Activated CD4-positive, alpha-beta T cell treated with anti-CD3 and anti-CD28 coated beads, Interleukin-2, Interleukin-6, amounts not matched to agents 100 ng/mL and 50 ng/mL, durations not matched to agents 16 hours and 8 hours (primary cell): Measurements from ENCODE around the gene IVNS1ABP.
"Not testable (repeated sequence)": the region's sequence is repeated elsewhere in the genome, so short reads cannot be mapped to it uniquely, and the experiment has no call there.

Source experiments
- DNase-seq: peaks from one replicate; pipeline ENCODE4 v3.0.0-alpha.2; 2020

IVNS1ABP gene

DNA sequence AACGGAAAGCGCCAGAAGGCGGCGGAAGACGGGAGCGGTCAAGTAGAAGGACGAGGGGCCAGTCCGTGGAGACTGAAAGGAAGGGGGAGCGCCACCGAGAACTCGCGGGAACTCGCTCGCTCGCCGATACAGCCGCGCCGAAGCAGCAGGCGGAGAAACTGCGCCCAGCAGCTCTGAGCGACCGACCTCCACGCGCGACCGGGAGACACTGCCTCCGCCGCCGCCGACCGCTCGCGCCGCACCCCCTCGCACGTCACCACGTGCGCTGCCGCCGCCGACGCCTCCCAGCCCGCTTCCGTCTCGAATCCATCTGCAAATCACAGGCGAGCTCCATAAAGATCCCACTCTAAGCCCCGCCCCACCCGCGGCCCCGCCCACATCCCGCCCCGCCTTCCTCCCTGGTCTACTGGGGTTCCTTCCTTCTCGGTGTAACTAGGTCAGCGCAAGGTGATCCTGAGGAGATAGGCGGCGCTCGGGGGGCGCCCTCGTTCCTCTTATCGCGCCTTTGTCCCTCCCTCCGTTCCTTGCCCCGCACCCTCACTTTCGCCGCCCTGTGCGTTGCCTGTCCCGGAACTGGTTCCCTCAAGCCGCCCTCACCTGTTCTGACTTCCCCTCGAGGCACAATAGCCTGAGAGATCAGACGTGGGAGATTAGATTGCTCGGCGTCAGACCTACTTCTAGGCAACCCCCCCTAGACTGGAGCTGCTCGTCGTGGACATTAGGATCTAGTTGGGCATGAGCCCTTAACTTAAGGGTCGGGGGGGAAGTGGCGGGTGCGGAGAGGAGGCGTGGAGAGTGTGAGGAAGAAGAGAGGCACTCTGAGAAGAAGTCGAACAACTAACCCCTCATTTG lies at the start of gene IVNS1ABP:
Gene IVNS1ABP (minus strand): TSS at position 210 of the 852 bp plus-strand sequence. CDS start 7,750 bp downstream, outside the sequence.
- peak; percentile 96 for DNase-seq

DNA sequence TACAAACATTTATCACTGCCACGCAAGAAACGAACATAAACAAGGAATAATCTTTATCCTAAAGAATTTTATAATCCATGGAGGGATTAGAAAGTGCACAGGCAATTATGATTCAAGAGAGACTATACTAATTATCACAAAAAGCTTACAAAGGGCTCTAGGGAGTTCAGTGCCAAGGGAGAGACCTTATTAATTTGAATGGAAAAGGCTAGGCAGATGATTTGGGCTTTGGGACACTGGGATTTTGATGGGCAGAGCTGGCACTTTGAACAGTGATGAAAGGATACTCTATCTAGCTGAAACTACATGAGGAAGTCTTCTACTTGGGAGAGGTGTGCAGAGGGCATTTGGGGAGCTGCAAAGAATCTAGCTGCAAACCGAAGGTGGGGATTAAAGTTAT lies 48.9 kb upstream of the IVNS1ABP start:
- DNase-seq: no peak

DNA sequence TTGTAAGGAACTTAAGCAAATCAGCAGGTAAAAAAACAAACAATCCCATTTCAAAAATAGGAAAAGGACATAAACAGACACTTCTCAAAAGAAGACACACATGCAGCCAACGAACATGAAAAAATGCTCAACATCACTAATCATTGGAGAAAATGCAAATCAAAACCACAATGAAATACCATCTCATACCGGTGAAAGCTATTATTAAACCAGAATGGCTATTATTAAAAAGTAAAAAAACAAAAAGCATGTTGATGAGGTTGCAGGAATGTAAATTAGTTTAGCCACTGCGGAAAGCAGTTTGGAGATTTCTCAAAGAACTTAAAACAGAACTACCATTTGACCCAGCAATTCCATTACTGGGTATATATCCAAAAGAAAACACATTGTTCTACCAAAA lies 47.5 kb upstream of the IVNS1ABP start:
- not testable (repeated sequence) for DNase-seq

DNA sequence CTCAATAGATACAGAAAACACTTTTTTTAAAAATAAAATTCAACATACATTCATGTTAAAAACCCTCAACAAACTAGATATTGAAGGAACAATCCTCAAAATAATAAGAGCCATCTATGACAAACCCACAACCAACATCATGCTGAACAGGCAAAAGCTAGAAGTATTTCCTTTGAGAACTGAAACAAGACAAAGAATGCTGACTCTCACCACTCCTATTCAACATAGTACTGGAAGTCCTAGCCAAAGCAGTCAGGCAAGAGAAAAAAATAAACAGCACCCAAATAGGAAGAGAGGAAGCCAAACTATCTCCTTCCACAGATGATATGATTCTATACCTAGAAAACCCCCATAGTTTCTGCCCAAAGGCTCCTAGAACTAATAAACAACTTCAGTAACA lies 46.2 kb upstream of the IVNS1ABP start:
- no peak for DNase-seq

DNA sequence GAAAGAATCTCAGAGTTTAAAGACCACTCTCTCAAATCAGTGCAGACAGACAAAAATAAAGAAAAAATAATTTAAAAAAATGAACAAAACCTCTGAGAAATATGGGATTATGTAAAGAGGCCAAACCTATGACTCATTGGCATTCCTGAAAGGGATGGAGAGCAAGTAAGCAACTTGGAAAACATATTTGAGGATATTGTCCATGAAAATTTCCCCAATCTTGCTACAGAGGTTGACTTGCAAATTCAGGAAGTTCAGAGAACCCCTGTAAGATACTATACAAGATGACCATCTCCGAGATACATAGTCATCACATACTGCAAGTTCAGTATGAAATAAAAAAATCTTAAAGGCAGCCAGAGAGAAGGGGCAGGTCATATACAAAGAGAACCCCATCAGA lies 43.7 kb upstream of the IVNS1ABP start:
- no peak for DNase-seq

DNA sequence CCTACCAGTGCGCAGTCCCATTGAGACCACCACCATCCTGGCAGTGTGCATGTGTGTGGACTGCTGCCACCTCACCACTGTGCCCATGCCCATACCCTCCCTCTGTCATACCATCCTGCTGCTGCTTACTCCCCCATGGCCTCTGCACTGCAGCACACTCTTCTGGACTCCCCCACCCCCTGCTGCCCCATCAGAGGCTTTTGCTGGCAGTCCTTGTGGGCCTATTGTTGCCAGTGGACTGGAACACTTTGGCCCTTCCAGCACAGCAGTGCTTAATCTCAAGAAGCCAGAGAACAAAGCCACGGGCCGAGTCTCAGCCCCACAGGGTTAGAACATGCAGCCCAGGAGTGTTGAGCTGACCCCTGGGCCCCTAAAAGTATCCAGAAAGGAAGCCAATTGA lies 41.9 kb upstream of the IVNS1ABP start:
- DNase-seq: no peak

DNA sequence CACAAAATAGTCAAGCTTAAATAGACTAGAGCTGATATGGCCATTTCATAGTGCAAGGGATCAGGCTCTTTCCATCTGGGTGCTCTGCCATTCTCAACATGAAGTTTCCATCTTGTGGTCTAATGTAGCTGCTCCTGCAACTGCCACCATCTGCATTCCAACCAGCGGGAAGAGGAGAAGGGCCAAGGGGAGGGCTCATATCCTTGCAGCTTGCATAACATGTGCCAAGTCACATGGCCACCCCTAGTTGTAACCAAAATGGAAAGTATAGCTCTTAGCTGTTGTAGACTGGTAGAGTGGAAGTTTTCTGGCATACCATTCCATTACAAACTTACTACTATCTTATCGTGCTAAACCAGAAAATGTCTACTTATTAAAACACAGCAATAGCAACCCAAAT lies 38.9 kb upstream of the IVNS1ABP start:
- DNase-seq: no peak

DNA sequence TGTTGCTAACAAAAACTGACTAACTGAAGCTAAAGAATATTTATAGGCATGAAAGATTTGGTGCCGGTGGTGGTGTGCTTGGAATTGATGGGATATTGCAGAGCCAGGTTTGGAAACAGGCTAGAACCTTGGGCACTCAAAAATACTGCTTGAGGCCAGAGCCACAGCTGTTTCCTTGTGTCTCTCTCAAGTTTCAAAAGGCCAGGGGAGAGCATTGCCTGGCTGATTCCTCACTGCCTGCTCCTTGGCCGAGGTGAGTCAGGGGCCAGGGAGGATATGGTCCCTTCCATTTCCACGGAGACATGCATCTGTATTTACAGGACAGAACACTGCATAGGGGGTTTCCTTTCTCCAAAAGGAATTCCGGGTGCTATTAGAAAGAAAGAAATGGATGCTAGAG lies 36.1 kb upstream of the IVNS1ABP start:
- no peak for DNase-seq

DNA sequence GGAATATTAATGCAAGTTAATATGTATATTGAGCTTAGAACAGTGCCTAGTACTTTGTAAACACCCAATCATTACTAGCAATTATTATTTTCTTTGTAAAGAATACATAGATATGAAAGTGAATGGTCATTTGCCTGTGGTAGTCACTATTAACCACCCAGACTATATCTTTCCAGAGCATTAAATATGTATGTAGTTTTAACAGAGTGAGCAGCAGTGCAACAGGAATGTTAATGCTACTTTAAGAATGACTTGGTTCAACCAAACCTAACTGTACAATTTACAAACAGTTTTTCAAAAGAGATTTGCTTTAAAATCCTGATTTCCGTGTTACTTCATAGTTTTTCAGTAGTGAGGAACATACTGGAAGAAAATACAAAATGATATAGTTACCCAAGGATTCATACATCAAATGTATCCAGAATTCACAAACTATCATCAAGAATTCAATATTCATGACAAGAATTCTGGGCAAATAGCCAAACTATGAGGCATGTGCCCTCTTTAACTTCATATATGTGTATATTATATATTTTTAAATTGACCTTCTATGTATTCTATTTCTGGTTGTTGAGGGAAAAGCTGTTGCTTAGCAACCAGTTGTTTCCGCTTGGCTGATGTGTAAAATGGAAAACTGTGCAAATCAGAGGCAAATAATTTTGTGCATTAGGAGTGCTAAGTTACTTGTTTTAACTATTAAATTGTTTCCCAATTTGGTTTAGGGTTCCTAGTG lies 34.9 kb upstream of the IVNS1ABP start:
- DNase-seq: no peak

DNA sequence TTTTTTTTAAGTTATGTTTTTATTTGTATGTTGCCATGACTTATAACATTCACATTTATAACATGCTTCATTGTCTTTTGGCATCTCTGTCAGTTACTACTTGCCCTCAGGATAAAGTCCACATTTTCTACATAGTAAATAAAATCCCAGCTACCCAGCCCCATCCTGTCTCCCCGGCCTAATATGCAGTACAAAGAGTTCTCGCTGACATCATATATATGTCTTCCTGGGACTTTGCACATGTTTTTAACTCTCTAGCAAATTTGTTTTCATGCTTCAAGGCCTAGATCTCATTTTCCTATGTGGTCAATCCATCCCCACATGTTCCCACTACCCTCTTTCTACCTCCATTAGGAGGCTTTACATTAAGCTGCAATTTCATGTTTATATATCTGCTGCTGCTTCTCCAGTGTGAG lies 33.0 kb upstream of the IVNS1ABP start:
- no peak for DNase-seq

DNA sequence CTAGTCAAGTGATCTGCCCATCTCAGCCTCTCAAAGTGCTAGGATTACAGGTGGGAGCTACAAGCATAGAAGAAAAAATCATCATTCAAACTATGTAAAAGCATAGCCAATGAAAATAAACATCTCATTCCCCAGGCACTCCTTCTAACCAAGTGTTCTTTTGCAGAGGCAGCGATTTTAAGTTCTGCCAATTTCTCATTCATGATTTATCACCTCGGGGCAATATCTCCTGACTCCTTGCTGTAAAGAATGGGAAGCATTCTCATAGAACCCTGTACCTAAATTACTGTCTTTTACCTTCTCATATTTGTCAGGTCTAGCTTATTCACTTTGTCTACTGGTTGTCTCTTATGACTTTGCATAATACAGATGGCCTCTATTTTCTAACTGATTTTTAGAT lies 32.5 kb upstream of the IVNS1ABP start:
- DNase-seq: no peak

DNA sequence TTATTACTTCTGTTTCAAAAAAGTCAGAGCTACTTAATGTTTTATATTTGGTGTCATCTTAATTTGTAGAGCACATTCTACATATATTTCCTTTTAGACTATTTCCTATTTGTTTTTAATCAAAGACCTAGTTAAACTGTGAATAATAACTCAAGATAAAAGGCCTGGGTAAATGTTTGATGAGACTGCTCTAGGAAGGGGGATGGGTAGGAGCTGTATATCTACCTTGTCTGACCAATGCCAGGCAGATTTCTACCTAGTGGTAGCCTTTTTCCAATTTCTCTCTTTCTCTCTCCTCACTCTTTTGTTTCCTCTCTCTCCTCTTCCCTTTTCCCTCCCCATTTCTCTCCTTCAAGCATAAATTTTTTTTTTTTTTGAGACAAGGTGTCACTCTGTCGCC lies 31.9 kb upstream of the IVNS1ABP start:
- no peak for DNase-seq

DNA sequence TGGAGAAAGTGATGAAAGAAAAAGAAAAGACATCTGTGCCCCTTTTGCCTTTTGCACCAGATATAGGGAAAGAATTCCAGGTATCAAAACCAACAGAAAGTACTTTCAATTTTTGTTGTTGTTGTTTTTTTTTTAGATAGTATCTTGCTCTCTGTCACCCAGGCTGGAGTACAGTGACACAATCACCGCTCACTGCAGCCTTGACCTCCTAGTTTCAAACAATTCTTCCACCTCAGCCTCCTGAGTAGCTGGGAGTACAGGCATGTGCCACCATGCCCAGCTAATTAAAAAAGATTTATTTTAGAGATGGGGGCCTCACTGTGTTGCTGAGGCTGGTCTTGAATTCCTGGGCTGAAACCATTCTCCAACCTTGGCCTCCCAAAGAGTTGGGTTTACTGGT lies 31.3 kb upstream of the IVNS1ABP start:
- no peak for DNase-seq

DNA sequence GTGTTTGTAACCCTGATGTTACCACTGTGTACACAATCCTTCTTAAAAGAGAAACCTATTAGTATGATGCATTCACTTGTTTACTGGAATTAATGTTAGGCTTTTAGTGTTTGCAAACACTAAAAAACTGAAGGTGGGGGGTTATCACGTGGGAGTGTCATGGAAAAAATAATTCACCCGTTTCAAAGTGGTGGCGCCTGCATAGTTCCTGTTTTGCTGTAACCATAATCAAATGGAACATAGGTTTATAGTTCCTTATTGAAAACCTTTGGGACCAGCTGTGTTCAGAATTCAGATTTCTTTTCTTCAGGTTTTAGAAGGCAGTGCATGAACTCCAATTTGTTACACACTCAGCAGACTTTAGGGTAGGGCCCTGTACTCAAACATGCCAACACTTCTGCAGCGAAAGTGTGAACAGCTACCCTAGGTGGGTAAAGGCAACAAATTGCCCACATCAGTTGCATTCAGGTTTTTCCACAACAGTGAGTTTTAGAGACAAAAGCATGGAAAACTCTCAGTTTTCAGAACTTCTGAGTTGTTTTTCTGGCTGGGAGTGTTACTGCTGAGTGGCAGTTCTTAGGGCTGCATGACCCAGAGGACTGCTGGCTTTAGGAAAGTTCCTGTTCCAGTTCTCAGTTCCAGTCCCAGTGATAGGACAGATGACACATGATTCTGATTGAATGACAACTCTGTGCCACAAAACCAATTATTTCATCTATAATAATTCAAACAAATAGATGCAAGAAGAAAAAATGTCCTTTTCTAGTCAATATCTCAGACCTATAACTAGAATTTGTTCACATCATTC lies 29.1 kb upstream of the IVNS1ABP start:
- no peak for DNase-seq

DNA sequence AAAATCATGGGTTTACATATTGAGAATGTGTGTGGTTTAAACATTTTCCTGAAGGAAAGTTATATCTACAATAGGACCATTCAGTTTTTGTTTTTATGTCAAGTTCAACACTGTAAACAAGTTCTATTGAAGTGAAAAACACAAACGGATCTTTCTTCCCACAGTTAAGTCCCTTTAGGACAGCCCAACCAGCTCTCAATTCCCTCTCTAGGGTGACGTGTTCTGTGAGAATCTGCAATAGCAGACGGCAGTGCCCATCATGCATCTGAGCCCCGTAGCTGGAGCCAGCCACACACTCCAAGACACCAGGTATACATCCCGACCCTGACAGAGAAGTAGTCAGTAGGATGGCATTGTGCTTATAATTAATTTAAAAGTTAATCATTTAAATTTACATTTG lies 26.3 kb upstream of the IVNS1ABP start:
- no peak for DNase-seq

DNA sequence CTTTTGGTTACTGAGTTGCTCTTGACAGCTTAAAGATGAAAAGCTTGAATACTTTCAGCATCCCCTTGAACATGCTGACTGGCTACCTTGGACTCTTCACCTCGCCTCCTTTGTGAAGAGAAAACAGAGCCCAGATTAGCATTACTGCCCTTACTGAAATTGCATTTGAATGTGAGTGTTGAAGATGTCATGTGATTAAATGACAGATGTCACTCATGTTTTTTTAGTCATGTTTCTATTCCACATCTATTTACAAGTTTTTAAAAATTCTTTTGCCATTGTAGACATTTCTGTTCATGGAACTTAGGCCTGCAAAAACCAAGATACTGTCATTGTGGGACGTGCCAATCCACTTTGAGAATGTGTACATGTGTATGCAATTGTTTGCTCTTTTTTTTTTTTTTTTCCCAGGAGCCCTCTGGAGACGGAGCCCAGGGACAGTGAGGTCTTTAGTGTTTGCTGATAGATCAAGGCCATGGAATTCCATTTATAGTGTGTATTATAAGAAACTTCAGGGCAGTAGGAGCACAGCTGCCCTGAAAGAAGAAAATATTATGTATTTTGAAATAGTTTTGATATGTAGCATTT lies 25.7 kb upstream of the IVNS1ABP start:
- no peak for DNase-seq

DNA sequence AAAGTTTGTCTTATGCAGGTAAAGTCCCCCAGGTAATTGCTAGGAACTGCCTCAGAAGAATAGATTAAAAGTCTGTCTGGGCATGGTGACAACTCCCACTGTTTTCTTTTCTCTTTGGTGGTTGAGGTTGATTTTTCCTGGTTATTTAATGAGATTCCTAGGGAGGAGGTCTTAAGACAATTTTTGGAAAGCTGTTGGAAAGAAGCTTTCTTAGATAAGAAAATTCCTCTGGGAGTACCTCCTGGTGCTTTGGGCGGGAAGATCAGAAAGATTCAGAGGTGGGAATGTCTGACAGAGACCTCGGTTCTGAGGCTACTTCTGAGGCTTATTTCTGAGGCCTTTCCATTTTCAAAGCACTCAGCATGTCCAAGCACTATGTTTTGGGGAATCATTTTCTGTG lies 25.0 kb upstream of the IVNS1ABP start:
- DNase-seq: no peak

DNA sequence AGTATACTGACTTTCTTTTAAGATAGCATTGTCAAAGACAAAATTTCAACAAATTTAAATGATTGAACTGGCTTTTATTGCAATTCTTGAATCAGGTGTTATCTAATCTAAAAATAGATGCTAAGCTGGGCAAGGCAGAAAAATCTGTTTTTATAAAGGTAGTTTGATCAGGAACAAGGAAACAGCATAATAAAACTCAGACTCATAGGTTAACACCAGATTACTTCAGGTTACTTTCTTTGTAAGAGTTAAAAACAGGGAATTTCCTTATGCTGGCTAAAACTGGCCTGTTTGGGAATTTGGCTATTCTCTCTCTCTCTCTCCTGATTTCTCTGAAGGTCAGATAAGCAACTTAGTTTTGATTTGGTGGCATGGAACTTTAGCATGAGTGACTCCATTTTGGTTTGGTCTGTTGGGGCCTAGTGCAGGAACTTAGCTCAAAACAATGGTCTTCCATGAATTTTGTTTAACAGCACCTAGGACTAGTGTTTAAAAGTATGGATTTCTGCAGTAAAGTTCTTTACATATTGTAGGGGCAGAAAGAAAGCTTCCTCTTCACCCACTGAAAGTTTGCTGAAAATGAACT lies 24.2 kb upstream of the IVNS1ABP start:
- no peak for DNase-seq

DNA sequence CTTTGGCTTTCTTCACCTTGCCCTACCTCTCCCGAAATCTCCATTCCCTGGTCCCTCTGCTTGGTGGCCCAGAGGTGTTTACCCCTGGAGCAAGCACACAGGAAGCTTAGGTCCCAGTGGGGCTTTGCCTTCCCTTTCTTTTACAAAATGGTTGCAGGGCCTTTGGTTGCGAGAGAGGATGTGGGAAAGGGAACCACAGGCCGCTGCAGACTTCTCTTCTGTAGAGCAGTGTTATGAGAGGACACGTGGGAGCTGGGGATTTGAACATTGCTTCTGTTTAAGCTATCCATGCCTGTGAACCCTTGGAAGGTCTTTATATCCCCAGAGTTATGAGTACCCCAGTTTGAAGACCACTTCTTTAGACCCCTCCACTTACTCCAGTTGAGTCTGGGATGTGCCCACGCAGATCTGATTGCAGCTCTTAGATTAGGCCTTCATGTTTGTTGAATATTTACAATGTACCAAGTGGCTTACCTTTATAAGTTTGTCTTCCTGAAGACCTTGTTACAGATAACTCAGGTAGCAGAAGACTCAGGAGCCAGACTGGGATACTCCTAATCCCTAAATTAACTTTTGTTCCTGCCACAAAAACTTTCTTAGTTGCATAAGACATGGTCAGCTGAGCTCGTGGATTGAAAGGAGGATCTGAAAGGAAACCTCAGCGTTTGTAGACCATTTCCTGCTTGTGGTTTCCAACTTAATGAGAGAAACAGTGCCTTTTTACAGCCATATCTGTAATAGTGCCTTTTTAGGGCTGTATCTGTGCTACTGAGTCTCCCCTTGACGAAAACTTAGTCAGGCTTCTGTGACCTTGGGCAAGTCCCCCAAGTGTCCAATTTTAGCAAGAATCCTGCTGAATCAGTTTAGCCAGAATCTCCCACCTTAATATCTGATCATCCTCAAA lies 21.9 kb upstream of the IVNS1ABP start:
- peak; percentile 56 for DNase-seq

DNA sequence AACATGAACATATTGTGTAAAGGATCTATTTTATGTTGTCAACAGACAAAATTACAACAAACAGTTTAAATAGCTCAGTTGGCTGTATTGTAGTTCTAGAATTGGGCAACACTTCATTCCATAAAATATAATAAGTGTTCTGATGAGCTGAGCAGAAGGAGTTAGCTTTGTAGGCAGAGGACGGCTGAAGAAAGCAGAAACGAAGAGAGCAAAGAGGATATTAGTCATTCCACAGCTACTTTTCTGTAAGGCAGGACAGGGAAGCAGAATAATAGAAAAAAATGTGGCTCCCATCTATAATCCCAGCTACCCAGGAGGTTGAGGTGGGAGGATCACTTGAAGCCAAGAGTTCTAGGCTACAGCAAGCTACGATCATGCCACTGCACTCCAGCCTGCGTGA lies 20.2 kb upstream of the IVNS1ABP start:
- no peak for DNase-seq

DNA sequence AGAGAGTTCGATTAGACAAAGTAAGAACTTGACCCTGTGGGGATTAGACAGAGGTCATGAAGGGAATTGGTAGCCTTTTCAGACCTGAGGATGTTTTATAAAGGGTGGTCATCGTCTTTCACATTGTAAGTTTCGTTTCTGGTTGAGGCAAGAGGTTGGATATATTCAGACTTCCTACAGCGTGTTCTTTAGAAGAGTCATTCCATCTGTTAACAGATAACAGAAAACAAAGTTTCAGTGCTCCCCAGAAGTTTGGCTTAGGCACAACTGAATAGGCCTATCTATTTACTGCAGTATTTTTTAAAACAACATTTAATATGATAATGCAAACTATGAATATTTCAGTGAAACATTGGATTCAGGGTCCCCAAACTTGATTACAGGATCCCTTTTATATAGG lies 17.1 kb upstream of the IVNS1ABP start:
- no peak for DNase-seq

DNA sequence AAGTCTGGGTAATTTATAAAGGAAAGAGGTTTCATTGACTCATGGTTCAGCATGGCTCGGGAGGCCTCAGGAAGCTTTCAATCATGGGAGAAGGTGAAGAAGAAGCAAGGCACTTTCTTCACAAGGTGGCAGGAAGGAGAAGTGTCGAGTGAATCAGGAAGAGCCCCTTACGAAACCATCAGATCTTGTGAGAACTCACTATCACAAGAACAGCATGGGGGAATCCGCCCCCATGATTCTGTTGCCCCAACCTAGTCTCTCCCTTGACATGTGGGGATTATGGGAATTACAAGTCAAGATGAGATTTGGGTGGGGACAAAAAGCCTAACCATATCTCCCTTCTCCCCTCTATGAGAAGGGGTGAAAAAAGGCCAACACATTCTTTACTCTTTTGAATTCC lies 11.2 kb upstream of the IVNS1ABP start:
- no peak for DNase-seq
